Small intestine (tissue), 7 donors: ENCODE data around the gene DNAH10. TPM values are rescaled to one million over a fixed set of nuclear protein-coding genes. Genes with fewer than 3 reads are reported as not detected.

Experiments used
- DNase-seq, 2 donors: peaks; one replicate each; pipeline versions ENCODE4 v3.0.0 to v3.0.0-alpha.2; 2013
- FAIRE-seq: peaks from 2 replicates; lab custom pipeline; 2012; peaks lifted over from hg19 to GRCh38; lab: Jason Lieb, UNC
- H3K27ac ChIP-seq, 3 donors: one replicate each; pipeline ENCODE4 v1.5.1; 2013; ENCODE audit warnings: low read length in 2 of 3, mild to moderate bottlenecking in 2 of 3, control low read depth in 1 of 3, inconsistent platforms in 1 of 3, low read depth in 1 of 3, moderate library complexity in 1 of 3
- H3K27me3 ChIP-seq, 3 donors: one replicate each; pipeline ENCODE4 v1.6.1; 2013; ENCODE audit warnings: low read length in 3 of 3, inconsistent platforms in 1 of 3; ENCODE audit not compliant: control insufficient read depth in 3 of 3, insufficient read depth in 3 of 3
- H3K36me3 ChIP-seq, 3 donors: one replicate each; pipeline ENCODE4 v1.6.1; 2013; ENCODE audit warnings: low read length in 3 of 3, inconsistent platforms in 1 of 3, low read depth in 1 of 3, mild to moderate bottlenecking in 1 of 3, moderate library complexity in 1 of 3; ENCODE audit not compliant: control insufficient read depth in 3 of 3, insufficient read depth in 2 of 3
- H3K4me1 ChIP-seq, 3 donors: one replicate each; pipeline ENCODE4 v1.6.1; 2013; ENCODE audit warnings: low read length in 2 of 3, inconsistent platforms in 1 of 3, low read depth in 1 of 3, mild to moderate bottlenecking in 1 of 3, moderate library complexity in 1 of 3; ENCODE audit not compliant: control insufficient read depth in 3 of 3, insufficient read depth in 2 of 3
- H3K4me3 ChIP-seq, 3 donors: one replicate each; pipeline ENCODE4 v1.5.1; 2013; ENCODE audit warnings: low read length in 3 of 3, control low read depth in 1 of 3, inconsistent platforms in 1 of 3, low read depth in 1 of 3, mild to moderate bottlenecking in 1 of 3, moderate library complexity in 1 of 3
- H3K9me3 ChIP-seq, 2 donors: one replicate each; pipeline ENCODE4 v1.6.1; 2013; ENCODE audit warnings: low read depth in 1 of 2, low read length in 1 of 2; ENCODE audit not compliant: control insufficient read depth in 2 of 2, insufficient read depth in 1 of 2
- WGBS, 3 donors: extraction: QIAGEN DNeasy Blood & Tissue Kit; methylation state at CpG; one replicate each; pipeline ENCODE4 v1.1.7; 2013; 5-methylcytosine and 5-hydroxymethylcytosine counted together
- polyA plus RNA-seq, 4 donors: library from polyadenylated mRNA; stranded (reverse) in 3 of 4; unstranded in 1 of 4; fragments of 200-250 nt in 3 of 4; fragments of 120-200 nt in 1 of 4; gene quantifications; one replicate each; pipeline versions ENCODE4 v1.2.1 to v1.2.3, GENCODE V29; 2013
- donor health status: healthy with polysubstance abuse.
- donor health status: control.
- donor health status: control.
- donor health status: Bipolar disorder and iron deficiency.
- donor health status: healthy.

The DNAH10 gene
- polyA plus RNA-seq, 4 donors = 0.22 to 0.50 (median 0.45) TPM; not detected in 1

- Histone ChIP-seq H3K36me3 (peaks cover 0 to 14% (median 5%) of the 10 kb centered on the region in 3 donors), H3K4me3 (peak within 1 kb of the TSS; percentile 79 to 96 (median 83)), H3K27ac (peak within 1 kb of the TSS; percentile 92 to 99 (median 97)), H3K9me3 (no peaks in the 10 kb centered on the region), H3K27me3 (no peaks in the 10 kb centered on the region), H3K4me1 (peaks cover 2 to 12% (median 6%) of the 10 kb centered on the region in 3 donors)
- FAIRE-seq (no peak), DNase-seq (peak; percentile 94 to 98)
- 1% methylated on average over 30 to 137 of the region's 138 CpGs for WGBS, 3 donors
Observed at GRCh38 chr12:123972457-123973401, 210.6 kb downstream of the DNAH10 start, which contains the start of the genes CCDC92 and ZNF664. Gene CCDC92, minus strand, starts transcription at chr12:123972831. Its CDS starts 28,526 bp downstream, at chr12:123944305. Gene ZNF664, plus strand, starts transcription at chr12:123973215. Its CDS starts 38,930 bp downstream, at chr12:124012145.

GRCh38 chr12:123973552-123974341, 211.6 kb downstream of the DNAH10 start:
- DNase-seq = peak; percentile 39 to 64
- peak overlapping the region; percentile 72 to 96 (median 79) for H3K4me3 ChIP-seq
- H3K27me3 ChIP-seq = no peaks in the 10 kb centered on the region
- WGBS, 3 donors = 1 to 2% (median 2%) methylated on average over 50 to 69 of the region's 69 CpGs
- peak overlapping the region; percentile 79 to 84 (median 83) for H3K27ac ChIP-seq
- H3K36me3 ChIP-seq = peaks cover 0 to 14% (median 5%) of the 10 kb centered on the region in 3 donors
- peaks cover 2 to 12% (median 6%) of the 10 kb centered on the region in 3 donors for H3K4me1 ChIP-seq
- FAIRE-seq = no peak
- H3K9me3 ChIP-seq = no peaks in the 10 kb centered on the region

- no peak for DNase-seq
- H3K27me3 ChIP-seq = no peaks in the 10 kb centered on the region
Observed at GRCh38 chr12:123976227-123976826, 214.2 kb downstream of the DNAH10 start.

GRCh38 chr12:123979566-123979965, 217.5 kb downstream of the DNAH10 start:
- H3K9me3 ChIP-seq = no peaks in the 10 kb centered on the region
- no peak for FAIRE-seq
- WGBS, 3 donors = 95 to 98% (median 96%) methylated on average over 6 of the region's 6 CpGs
- peaks cover 0 to 31% (median 4%) of the 10 kb centered on the region in 3 donors for H3K36me3 ChIP-seq
- peaks cover 2 to 20% (median 6%) of the 10 kb centered on the region in 3 donors for H3K4me1 ChIP-seq
- H3K4me3 ChIP-seq = no peak overlapping the region
- no peaks in the 10 kb centered on the region for H3K27me3 ChIP-seq
- H3K27ac ChIP-seq = no peak overlapping the region
- DNase-seq = no peak

More at GRCh38 chr12:123976227-123976826, 214.2 kb downstream of the DNAH10 start:
- 85 to 90% (median 90%) methylated on average over 7 of the region's 7 CpGs for WGBS, 3 donors
- FAIRE-seq = no peak
- no peaks in the 10 kb centered on the region for H3K9me3 ChIP-seq
- no peak overlapping the region for H3K27ac ChIP-seq
- peaks cover 2 to 12% (median 6%) of the 10 kb centered on the region in 3 donors for H3K4me1 ChIP-seq
- no peak overlapping the region for H3K4me3 ChIP-seq
- peaks cover 0 to 19% (median 4%) of the 10 kb centered on the region in 3 donors for H3K36me3 ChIP-seq

GRCh38 chr12:123982269-123982668, 220.2 kb downstream of the DNAH10 start:
- DNase-seq = no peak
- no peak for FAIRE-seq
- no peak overlapping the region for H3K4me3 ChIP-seq

GRCh38 chr12:123983822-123984485, 221.9 kb downstream of the DNAH10 start:
- WGBS, 3 donors = 40 to 51% (median 50%) methylated on average over 7 of the region's 7 CpGs
- Histone ChIP-seq H3K4me3 (no peak overlapping the region), H3K27ac (no peak overlapping the region), H3K36me3 (peaks cover 0 to 32% (median 5%) of the 10 kb centered on the region in 3 donors), H3K27me3 (no peaks in the 10 kb centered on the region), H3K9me3 (no peaks in the 10 kb centered on the region), H3K4me1 (peaks cover 2 to 34% (median 3%) of the 10 kb centered on the region in 3 donors)
- DNase-seq = peak; percentile 79 to 82
- FAIRE-seq = no peak

More at GRCh38 chr12:123982269-123982668, 220.2 kb downstream of the DNAH10 start:
- Histone ChIP-seq H3K27me3 (no peaks in the 10 kb centered on the region), H3K4me1 (peaks cover 2 to 18% (median 3%) of the 10 kb centered on the region in 3 donors), H3K9me3 (no peaks in the 10 kb centered on the region), H3K27ac (no peak overlapping the region), H3K36me3 (peaks cover 0 to 28% (median 0%) of the 10 kb centered on the region in 3 donors)
- 87 to 93% (median 92%) methylated on average over 7 of the region's 7 CpGs for WGBS, 3 donors

GRCh38 chr12:123984903-123985302, 222.8 kb downstream of the DNAH10 start:
- Histone ChIP-seq H3K4me1 (peaks cover 3 to 43% (median 8%) of the 10 kb centered on the region in 3 donors), H3K9me3 (no peaks in the 10 kb centered on the region), H3K27me3 (no peaks in the 10 kb centered on the region), H3K4me3 (no peak overlapping the region), H3K36me3 (peaks cover 0 to 31% (median 12%) of the 10 kb centered on the region in 3 donors), H3K27ac (no peak overlapping the region)
- DNase-seq = no peak
- 71 to 77% (median 72%) methylated on average over 4 of the region's 4 CpGs for WGBS, 3 donors
- FAIRE-seq = no peak
